Hindlimb muscle (tissue), 1 donor: ENCODE data around the gene SPATS2. TPM values are rescaled to one million over a fixed set of nuclear protein-coding genes. Genes with fewer than 3 reads are reported as not detected.

Source experiments
- DNase-seq: peaks from one replicate; pipeline ENCODE4 v3.0.0-alpha.2; 2013
- polyA plus RNA-seq: library from polyadenylated mRNA; unstranded; fragments of 120-200 nt; gene quantifications from one replicate; pipeline ENCODE4 v1.2.1, GENCODE V29; 2013; ENCODE audit not compliant: insufficient read length

Gene SPATS2
- polyA plus RNA-seq, 1 donor, result 27.2 TPM

DNA sequence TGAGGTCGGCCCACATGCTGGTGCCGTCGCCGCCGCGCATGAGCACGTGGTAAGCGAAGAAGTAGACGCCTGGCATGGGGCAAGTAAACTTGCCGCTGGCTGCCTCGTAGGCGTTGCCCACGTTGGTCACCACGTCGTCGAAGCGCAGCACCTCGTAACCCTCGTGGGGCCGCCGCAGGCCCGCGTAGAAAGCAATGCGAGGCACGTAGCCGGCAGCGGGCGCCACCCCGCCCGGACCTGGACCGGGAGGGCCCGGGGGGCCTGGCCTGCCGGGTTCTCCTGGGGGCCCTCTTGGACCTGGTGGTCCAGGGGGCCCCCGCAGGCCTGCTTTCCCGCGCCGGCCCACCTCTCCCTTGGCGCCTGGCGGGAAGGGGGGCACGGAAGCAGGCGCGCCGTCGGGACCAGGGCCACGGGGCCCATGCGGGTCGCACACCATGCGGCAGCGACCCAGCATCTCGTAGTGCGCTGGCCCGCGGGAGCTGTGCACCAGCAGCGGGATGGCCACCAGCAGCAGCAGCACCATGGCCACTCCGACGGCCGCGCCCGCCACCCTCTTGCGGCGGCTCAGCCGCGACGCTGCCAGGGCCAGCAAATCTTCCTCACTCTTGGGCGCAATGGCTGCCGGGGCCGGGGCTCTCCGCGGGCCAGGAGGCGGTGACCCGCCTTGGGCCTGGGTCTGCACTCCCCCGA lies 31.2 kb upstream of the SPATS2 start:
- no peak for DNase-seq

DNA sequence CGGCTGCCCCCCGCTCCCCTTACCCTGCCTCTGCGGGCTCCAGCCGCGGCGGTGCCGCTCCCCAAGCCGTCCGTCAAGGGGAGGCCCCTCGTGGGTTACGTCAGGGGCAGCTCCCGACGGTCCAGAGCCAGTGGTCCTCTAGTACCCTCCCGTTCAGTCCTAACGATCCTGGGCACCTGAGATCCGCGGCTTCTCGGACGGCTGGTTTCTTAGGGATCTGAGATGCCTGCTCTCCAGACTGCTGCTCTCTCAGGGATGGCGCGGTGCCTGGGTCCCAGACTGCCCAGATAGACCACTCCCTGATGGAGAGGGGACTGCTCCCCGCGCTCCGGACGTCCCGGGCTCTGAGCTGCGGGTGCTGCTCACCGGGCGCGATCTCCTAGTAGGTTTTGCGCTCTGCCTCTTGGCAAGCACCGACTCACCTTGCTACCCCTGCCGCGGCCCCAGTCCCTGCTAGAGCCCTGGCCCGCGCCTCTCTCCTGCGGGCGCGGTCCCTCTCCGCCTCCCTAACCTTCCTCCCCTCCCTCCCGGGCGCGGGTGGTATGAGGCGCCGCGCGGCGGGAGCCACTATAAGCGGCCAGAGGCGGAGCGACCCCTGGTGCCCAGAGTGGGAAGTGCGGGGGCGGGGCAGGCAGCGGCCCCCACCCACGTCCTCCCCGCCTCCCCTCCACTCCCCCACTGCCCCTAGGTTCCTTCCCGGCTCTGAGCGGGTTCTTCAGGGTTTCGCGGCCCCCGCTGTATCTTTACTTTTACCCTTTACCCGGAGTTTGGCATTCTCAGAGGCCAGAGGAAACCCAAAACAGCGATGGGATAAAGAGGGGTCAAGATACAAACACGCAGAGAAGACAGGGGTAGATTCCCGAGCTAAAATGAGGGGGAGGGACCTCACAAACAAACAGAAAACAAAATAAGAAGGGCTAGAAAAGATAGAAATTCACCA lies 30.3 kb upstream of the SPATS2 start, which contains the start of gene C1QL4:
Gene C1QL4, minus strand, starts transcription at position 544 of the 940 bp plus-strand sequence. CDS start 711 bp downstream, outside the sequence.
- peak; percentile 75 for DNase-seq

DNA sequence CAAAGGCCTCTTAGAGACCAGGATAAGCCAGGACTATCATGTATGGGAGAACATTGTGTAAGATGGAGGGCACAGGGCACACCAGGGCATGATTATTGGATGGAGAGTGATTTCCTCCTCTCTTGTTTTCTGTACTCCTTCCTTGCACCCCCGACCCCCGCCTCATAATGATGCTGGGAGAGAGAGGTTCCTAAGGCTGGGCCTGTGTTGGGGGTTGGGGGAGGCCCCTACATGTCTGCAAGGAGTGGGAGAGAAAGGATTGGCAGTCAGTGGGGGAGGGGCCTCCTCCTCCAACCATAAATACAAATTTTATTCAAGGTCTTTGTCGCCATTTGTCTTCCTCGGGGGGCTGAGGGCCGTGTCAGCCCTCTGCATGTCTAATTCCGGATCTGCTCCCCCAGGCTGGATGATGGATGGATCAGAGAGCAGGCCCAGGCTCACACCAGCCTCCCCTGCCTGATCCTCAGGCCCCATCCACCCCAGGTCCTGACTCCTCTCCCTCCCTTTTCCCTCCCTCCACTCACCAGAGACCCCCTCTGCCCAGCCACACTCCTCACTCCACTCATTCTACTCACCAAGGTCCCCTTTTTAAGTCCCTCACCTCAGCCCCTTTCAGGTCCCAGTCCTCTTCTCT lies 28.3 kb upstream of the SPATS2 start:
- no peak for DNase-seq

DNA sequence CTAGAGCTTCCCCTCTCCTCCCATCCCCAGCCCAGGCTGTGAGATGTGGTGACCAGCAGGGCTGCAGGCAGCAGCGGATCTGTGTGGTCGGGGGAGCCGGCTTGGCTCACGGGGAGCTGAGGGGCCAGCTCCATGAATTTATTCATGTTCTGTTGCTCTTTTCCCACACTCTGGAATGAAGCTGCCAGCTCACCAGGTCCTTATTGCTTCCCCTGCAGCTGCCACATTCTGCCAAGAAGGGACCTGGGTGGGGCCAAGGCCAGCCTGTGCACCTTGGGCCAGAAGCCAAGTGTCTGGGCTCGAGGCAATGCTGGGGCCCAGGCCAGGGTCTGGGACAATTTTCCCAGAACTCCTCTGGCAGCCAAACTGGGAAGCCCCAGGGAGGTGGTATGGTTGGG lies 27.8 kb upstream of the SPATS2 start:
- DNase-seq, result no peak

DNA sequence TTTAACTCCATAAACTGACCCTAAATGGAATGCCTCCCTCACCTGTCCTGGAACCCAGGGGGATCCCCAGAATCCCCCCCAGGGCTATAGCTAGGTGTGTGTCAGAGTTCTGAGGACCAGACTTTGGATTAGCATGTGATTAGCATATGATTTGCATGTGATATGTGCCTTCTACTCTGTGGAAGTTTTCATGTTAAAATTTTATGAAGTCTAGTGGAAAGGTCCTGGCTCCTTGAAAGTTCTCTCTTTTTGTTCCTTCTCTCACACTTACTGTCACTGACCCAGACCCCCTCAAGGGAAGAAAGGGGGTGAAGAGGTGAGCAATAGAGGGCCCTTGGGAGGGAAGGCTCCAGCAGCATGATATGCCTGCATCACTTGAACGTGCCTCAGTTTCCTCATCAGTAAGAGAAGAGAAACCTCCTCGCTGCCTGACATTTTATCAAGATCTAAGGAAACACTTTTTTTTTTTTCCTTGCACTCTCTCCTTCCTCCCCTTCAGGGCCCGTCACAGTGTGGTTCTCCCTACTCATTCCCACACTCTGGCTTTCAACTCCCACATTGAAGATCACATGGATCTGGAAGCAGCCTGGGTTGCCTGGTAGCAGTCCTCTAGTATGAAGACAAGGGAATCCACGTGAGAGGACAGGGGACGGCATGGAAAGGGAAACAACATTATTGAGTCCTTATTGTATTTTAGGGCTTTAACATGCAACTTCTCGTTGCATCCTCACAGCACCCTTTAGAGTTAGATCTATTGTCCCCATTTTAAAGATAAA lies 27.0 kb upstream of the SPATS2 start:
- no peak for DNase-seq

DNA sequence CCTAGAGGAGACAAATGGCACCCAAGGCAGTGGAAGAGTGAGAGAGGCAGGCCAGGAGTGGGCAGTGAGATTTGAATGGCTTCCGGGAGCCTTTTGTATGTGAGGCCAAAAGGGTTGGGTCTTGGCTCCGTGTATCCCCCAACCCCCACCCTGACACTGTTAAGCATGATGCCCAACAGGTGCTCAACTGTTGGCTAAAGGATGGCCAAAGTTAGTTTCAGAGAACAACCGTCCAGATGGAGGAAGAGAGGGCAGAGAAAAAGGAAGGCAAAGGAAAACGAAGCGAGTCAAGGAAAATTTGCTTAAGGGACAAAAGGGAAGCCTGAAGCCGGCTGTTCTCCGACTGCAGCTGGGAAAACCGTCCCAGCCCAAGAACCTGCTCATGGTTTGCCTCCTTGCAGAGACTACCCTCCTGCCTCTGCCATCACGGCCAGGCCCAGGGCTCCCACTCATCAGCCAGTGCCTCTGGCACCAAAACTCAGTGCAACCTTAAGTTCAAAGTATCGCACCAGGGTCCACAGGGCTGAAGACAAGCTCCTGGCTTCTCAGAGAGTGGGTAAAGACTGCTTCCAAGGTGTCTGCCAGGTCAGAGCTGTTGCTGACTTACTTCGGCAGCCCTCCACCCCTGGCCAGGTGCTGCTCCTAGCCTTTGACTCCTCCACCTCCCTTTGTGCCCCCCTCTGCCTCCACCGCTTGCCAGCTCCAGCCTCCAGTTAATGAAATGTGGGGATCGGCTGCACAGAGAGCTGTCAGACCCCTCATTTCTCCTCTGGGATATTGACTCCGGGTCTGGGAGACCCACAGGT lies 26.1 kb upstream of the SPATS2 start:
- no peak for DNase-seq

DNA sequence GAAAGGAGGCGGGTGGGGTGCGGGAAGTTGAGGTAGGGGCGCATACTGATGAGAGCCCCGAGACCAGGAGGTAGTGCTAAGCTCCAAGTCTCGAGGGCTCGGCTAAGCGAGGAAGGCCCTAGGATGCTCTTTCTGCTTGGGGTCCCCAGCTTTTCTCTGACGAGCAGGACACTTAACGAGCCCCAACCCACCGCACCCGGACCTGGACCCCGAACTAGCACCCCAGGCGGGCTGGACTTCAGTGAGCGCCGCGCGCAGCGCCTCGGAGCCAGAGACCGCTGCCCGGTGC lies 25.5 kb upstream of the SPATS2 start:
- DNase-seq, result no peak

DNA sequence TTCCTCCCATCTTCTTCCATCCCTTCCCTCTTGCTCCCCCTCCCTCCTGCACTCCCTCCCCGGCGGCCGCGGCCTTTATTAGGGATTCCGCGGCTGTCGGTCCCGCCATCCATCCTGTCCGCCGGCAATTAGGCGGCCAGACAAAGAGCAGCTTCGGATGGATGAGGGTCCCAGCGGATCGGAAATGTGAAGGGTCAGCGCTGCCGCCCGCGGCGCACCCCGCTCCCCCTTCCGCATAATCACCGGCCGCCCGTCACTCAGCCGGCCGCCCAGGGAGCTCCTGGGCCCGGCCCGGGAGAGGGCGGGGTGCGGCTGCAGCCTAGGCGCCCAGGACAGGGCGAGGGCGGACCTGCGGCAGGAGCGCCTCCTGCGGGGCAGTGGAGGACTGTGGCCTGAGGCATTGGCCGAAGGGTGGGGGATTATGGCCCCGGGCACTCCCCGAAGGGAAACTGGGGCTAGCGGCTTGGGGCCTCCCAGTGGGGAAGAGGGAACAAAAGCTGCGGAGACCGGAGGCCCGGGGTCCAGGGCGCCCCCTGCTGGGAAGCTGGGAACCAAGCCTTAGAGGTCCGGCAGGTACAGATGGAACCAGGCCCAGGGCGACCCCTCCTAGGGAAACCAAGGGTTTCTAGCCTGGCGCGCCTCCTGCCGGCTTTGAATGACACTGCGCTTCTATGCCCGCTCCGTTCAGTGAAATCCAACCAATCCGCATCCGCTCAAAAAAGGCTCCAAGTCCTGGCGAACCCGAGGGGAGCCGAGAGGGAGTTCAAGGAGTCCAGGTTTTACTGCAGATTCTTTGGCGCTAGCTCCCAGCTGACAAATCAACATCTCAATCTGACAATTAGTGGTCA lies 25.0 kb upstream of the SPATS2 start:
- DNase-seq, result peak; percentile 62

DNA sequence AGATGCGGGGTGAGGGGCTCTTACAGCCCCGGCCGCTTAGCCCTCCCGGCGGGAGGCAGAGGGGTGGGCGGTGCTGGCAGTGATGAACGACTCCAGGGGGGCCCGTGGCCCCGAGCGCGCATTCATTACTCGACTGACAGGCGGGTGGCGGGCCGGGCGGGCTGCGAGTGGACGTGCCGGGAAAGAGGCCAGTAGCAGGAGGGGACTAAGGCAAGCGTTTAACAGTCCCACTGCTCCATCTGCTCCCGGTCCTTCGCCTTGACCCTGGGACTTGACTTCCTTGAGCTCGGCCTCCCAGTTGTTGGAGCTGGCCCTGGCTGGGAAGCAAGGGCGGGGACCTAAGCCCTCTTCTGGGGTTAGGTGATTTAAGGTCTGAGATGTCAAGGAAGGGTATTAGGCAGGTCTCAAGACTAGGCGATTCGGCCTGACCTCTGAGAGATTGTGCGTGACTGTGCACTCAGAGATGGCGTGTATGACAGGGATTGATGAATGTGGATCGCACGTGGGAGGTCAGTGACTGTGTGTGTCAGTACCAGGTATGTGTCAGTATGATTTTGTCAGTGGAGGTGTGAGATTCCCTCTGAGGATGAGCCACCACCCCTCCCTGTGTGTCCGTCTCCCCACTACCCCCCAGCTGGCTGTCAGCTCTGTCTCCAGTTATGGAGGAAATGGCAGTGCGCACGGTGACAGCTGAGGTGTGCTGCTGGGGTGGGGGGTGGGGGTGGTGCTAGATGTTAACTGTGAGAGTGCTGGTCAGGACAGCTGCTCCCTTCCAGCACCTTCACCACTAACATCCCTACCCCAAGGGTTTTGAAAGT lies 24.1 kb upstream of the SPATS2 start:
- DNase-seq, result no peak

DNA sequence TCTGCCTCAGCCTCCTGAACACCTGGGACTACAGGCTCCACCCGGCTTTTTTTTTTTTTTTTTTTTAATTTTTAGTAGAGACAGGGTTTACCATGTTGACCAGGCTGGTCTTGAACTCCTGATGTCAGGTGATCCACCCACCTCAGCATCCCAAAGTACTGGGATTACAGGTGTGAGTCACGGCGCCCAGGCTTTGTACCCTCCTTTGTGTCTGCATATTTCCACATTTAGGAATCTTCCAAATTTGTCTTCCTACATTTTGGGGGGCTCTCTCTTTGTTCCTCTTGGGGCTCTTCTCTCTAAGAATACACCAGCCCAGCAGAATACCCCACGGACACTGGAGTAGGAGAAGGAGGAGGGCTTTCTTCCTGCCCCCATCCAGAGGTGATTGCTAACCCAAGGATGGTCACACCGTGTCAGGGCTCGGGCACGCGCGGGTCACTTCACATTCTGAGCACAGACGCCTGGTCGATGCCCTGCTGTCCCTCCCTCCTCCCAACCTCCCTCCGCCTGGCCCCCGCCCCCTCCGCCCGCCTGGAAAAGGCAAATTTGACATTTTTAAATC lies 22.7 kb upstream of the SPATS2 start:
- no peak for DNase-seq

DNA sequence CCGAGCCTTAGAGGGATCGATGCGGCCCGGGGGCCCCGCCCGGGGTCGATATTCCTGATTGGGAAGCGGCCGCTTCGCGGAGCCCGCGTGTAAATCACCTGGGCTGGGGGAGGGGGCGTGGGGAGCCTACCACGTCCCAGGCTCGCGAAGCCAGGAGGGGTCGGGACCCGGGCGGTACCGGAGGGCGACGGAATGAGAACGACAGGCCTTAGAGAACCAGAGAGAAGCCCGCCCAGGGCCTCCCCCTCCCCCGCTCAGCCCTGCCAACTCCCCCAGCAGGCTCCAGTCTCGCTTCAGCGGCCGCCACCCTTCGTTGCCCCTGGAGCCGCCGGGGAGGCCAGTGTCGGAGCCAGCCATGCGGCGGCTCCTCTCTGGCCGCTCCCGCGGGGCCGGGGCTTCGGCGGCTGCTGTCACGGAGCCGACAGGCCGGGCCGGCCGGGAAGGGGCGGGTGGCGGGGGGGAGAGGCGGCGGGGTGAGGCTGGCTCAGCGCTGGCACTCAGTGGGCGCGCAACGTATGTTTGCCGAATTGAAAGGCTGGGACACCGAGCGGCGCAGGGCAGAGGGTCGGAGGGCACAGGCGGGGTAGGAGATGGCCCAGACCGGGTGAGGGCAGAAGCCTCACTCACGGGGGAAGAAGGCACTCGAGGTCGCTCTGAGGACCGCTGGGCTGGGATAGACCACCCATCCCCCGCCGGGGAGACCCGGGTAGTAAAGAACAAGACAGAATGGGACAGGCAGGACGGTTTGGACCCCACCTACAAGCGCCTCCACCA lies 22.0 kb upstream of the SPATS2 start:
- DNase-seq, result no peak

DNA sequence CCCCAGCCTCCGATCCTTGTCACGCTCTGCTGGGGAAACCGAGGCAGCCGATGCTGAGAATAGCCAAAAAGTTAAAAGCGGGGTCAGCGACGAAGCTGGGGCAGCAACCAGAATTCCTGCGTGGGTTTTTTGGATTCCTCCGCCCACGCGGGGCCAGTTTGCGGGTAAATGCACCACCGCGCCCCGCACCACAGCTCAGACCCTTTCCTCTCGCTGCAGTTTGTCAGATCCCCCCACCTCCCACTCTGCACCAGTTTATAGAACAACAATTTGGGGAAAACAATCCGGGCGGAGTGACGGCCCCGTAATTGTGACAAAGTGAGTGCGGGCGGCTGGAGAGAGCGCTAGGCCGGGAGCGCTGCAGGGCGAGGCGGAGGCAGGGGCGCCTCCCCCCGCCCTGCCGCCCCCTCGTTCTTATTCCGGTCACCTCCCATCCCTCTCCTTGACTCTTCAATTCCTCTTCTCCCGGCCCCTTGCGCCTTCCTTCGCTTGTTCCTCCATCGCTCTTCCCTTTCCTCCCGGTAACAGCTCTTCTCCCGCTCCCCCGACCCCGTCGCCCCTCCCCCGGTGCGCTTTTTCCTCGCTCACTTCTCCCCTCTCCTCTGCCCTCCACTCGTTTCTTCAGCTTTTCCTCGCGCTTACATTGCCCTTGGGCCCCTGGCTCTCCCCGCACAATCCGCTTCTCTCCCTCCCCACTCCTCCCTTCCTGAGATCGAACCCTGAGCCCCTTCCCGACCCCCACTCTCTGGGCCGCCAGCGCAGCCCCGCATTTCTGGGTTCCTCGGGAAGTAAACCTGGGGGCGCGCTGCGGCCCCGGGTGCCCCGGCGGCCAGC lies 21.2 kb upstream of the SPATS2 start:
- DNase-seq, result no peak

DNA sequence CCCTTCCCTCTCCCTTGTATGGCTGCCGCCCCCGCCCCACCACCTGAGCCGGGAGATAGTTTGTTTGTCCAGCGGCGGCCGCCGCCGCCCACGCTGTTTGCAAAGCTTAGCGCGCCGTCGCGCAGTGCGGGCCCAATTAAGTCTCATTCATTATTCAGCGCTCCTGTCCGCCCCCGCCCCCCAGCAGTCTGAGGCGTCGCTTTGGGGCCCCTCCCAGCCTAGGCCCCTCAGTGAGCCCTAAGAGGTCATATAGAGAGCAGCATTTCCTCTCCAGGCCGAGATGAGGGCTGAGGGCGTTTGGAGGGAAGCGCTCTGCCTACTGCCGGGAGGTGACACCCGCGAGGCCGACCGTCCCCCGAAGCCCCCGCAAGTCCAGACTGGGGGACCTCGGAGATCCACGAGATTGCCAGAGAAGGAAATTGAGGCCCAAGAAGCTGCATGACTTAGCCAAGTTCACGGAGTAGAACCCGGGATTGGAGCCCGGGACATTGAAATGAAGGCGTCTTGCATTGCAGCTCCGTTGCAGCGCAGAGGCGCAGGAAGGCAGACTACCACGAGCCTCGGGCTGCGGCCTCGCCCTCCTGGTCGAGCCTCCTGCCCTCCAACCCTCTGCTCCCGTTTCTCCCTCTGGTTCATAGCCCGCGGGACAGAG lies 20.5 kb upstream of the SPATS2 start, which contains the start of gene DNAJC22:
Gene DNAJC22, plus strand, starts transcription at position 230 of the 652 bp plus-strand sequence. CDS start 1,985 bp downstream, outside the sequence.
- no peak for DNase-seq

DNA sequence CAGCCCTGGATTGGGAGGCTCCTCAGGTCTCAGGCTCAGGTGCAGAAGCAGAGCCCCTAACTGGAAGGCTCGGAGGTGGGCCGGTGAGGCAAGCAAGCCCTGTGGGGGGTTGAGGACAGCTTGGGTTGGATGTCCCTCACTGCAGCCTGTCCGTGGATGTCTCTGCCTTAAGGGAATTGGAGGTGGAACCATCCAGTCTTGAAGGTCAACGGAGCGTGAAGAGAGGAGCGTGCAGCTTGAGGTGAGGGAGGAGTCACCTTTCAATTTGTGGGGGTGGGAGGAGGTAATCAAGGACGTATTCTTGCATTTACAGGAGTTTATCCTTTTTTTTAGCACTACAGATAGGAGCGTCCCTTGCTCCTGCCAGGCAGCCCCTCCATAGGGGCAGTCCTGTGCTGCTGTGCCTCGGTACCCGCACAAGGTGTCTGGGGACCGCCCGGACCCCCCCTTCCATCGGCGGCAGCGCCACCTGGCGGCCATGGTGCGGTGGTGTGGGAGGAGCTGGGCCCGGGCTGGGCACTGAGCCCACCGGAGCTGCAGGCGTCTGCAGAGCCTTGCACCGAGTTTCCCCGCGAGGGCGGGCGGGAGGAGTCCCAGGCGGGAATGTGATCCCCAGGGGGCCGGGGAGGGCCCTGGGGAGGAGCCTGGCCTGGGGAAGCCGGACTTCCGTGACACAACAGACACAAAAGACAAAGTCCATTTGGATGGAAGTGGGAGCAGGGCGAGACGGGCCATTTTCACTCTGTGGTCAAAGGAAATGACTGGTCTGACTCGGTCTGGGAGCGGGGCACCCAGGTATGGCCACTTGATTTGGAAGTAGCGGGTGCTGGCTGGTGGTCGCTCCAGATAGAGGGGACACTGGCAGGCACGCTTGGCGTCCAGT lies 19.7 kb upstream of the SPATS2 start:
- DNase-seq, result peak; percentile 67

DNA sequence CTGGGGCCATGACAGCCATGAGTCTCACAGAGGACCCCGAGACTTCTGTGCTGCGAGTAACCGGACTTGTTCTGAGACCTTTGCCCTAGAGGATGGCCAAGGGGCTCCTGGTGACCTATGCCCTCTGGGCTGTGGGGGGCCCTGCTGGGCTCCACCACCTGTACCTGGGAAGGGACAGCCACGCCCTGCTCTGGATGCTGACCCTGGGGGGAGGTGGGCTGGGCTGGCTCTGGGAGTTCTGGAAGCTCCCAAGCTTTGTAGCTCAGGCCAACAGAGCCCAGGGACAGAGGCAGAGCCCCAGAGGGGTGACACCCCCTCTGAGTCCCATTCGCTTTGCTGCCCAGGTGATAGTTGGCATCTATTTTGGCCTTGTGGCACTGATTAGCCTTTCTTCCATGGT lies 18.5 kb upstream of the SPATS2 start:
- no peak for DNase-seq

DNA sequence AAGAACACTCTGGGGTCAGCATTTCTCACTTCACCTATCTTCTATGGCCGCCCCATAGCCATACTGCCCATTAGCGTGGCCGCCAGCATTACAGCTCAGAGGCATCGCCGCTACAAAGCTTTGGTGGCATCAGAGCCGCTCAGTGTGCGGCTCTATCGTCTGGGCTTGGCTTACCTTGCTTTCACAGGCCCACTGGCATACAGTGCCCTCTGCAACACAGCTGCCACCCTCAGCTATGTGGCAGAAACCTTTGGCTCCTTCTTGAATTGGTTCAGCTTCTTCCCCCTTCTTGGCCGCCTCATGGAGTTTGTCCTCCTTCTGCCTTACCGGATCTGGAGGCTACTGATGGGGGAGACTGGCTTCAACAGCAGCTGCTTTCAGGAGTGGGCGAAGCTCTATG lies 18.0 kb upstream of the SPATS2 start:
- no peak for DNase-seq
